SK-N-SH (cell line): ENCODE data around the gene FAM219A. TPM values are rescaled to one million over a fixed set of nuclear protein-coding genes. Genes with fewer than 3 reads are reported as not detected.

Experiments used
- CTCF ChIA-PET: fragments of 300-600, 350-600 bp; formaldehyde crosslinking; extraction: SDS; loops from one replicate; lab custom pipeline; 2021; lab: Yijun Ruan, JAX
- POLR2A ChIA-PET: fragments of 350-600 bp; sonication (Branson Sonifier 250); formaldehyde crosslinking; extraction: SDS; loops from one replicate; lab custom pipeline; 2020; ENCODE audit warnings: antibody characterized with exemption, inconsistent platforms; lab: Yijun Ruan, JAX
- DNase-seq: peaks from one replicate; pipeline ENCODE4 v3.0.0; 2012
- H2AFZ ChIP-seq: fragments of 200-600 bp; sonication (generic); 2 replicates; pipeline ENCODE4 v1.8.1; 2016; ENCODE audit warnings: antibody characterized with exemption, mild to moderate bottlenecking, low read depth
- H3F3A ChIP-seq: fragments of 200-600 bp; sonication (generic); replicated peaks from 2 replicates; pipeline ENCODE3; 2016; ENCODE audit warnings: antibody characterized with exemption, mild to moderate bottlenecking; ENCODE audit not compliant: insufficient read depth
- H3K27ac ChIP-seq, 2 experiments: fragments of 200-500 bp in 1 of 2; fragments of 200-600 bp in 1 of 2; sonication (Bioruptor generic) in 1 of 2; sonication (generic), shearing (Covaris generic) in 1 of 2; 2 replicates each; pipeline versions ENCODE4 v1.5.1 to v1.6.1; 2014 to 2016; ENCODE audit warnings: low read depth in 2 of 2, inconsistent platforms in 1 of 2, low read length in 1 of 2, mild to moderate bottlenecking in 1 of 2, mixed read lengths in 1 of 2
- H3K27me3 ChIP-seq: fragments of 200-600 bp; sonication (generic), shearing (Covaris generic); 2 replicates; pipeline ENCODE4 v1.6.1; 2016; ENCODE audit warnings: mixed run types; ENCODE audit not compliant: insufficient read depth
- H3K36me3 ChIP-seq, 2 experiments: fragments of 200-500 bp in 1 of 2; fragments of 200-600 bp in 1 of 2; sonication (Bioruptor generic) in 1 of 2; sonication (generic) in 1 of 2; replicated peaks in 1 of 2; 2 replicates each; pipeline versions ENCODE3 to v1.5.1; 2014 to 2016; ENCODE audit warnings: low read length in 1 of 2, mild to moderate bottlenecking in 1 of 2; ENCODE audit not compliant: insufficient read depth in 2 of 2, control insufficient read depth in 1 of 2
- H3K4me1 ChIP-seq, 2 experiments: fragments of 200-500 bp in 1 of 2; fragments of 200-600 bp in 1 of 2; sonication (Bioruptor generic) in 1 of 2; sonication (generic), shearing (Covaris generic) in 1 of 2; 2 replicates each; pipeline versions ENCODE4 v1.5.1 to v1.6.1; 2014 to 2016; ENCODE audit warnings: low read depth in 1 of 2, low read length in 1 of 2, mixed run types in 1 of 2; ENCODE audit not compliant: insufficient read depth in 2 of 2, control insufficient read depth in 1 of 2
- H3K4me2 ChIP-seq: fragments of 200-600 bp; sonication (generic), shearing (Covaris generic); 2 replicates; pipeline ENCODE4 v1.6.1; 2017; ENCODE audit warnings: mixed run types
- H3K4me3 ChIP-seq, 2 experiments: fragments of 200-500 bp in 1 of 2; fragments of 200-600 bp in 1 of 2; sonication (Bioruptor generic) in 1 of 2; sonication (generic), shearing (Covaris generic) in 1 of 2; 2 replicates each; pipeline versions ENCODE4 v1.5.1 to v1.8.1; 2014 to 2016; ENCODE audit warnings: low read depth in 2 of 2, inconsistent platforms in 1 of 2, low read length in 1 of 2, mild to moderate bottlenecking in 1 of 2, mixed read lengths in 1 of 2, moderate library complexity in 1 of 2
- H3K79me2 ChIP-seq: fragments of 200-600 bp; sonication (generic); 2 replicates; pipeline ENCODE4 v1.8.1; 2017; ENCODE audit warnings: mild to moderate bottlenecking; ENCODE audit not compliant: insufficient read depth
- H3K9ac ChIP-seq: fragments of 200-600 bp; sonication (generic); 2 replicates; pipeline ENCODE4 v1.6.1; 2017; ENCODE audit warnings: mixed run types
- H3K9me2 ChIP-seq: fragments of 200-600 bp; sonication (generic); 2 replicates; pipeline ENCODE4 v1.6.1; 2017; ENCODE audit warnings: mixed run types
- H3K9me3 ChIP-seq: fragments of 200-600 bp; sonication (generic); 2 replicates; pipeline ENCODE4 v1.6.1; 2017; ENCODE audit warnings: mixed run types, mild to moderate bottlenecking, moderate library complexity
- H4K20me1 ChIP-seq: fragments of 200-600 bp; sonication (generic); 2 replicates; pipeline ENCODE4 v1.6.1; 2017; ENCODE audit warnings: mild to moderate bottlenecking, mixed run types; ENCODE audit not compliant: insufficient read depth
- CTCF ChIP-seq: fragments of 200-600 bp; sonication (generic); IDR thresholded peaks from 2 replicates; pipeline ENCODE4 v1.6.1; 2017; ENCODE audit warnings: antibody characterized with exemption, mild to moderate bottlenecking, moderate library complexity
- JUND ChIP-seq: IDR thresholded peaks from 2 replicates; pipeline ENCODE4 v1.4.0; 2012
- MEF2A ChIP-seq: IDR thresholded peaks from 2 replicates; pipeline ENCODE4 v1.4.0; 2012; ENCODE audit warnings: low read depth, borderline replicate concordance
- NFIC ChIP-seq: IDR thresholded peaks from 2 replicates; pipeline ENCODE4 v1.4.0; 2012; ENCODE audit warnings: borderline replicate concordance
- PBX3 ChIP-seq: IDR thresholded peaks from 2 replicates; pipeline ENCODE4; 2012
- RFX5 ChIP-seq: IDR thresholded peaks from 2 replicates; pipeline ENCODE4 v1.6.1; 2012; ENCODE audit warnings: mild to moderate bottlenecking, improper control_type of control experiment, low read length
- SMC3 ChIP-seq: IDR thresholded peaks from 2 replicates; pipeline ENCODE4 v1.6.1; 2012; ENCODE audit warnings: low read depth, low read length, improper control_type of control experiment
- TAF1 ChIP-seq: IDR thresholded peaks from 2 replicates; pipeline ENCODE4 v1.6.1; 2012; ENCODE audit warnings: low read depth, mild to moderate bottlenecking, low read length, moderate library complexity, borderline replicate concordance
- TEAD4 ChIP-seq: IDR thresholded peaks from 2 replicates; pipeline ENCODE4 v1.4.0; 2012; ENCODE audit warnings: mild to moderate bottlenecking, borderline replicate concordance; ENCODE audit not compliant: insufficient read depth
- WGBS: methylation state at CpG from one replicate; pipeline ENCODE4 v1.1.6; 2017; ENCODE audit warnings: low lambda C conversion rate; 5-methylcytosine and 5-hydroxymethylcytosine counted together
- polyA plus RNA-seq, 3 experiments: library from polyadenylated mRNA; depleted of rRNA; stranded (reverse); fragments of >200 nt; gene quantifications; 2 replicates each; pipeline ENCODE4 v1.2.3, GENCODE V29; 2012

The FAM219A gene
- polyA plus RNA-seq, 1 of the 3 experiments (the other 2 are of a cell fraction), result 15.7 TPM

GRCh38 chr9:34378376-34379060 lies 79.9 kb downstream of the FAM219A start:
- Histone ChIP-seq H3K4me3 (no peak overlapping the region), H3K9ac (no peak overlapping the region), H3F3A (peaks cover 4% of the 10 kb centered on the region), H3K9me2 (no peaks in the 10 kb centered on the region), H2AFZ (no peak overlapping the region), H3K36me3 (no peaks in the 10 kb centered on the region), H3K4me1 (peaks cover 7 to 34% of the 10 kb centered on the region in 2 experiments; a peak in 3 of 4 replicates), H4K20me1 (no peaks in the 10 kb centered on the region), H3K27me3 (no peaks in the 10 kb centered on the region), H3K79me2 (no peaks in the 10 kb centered on the region), H3K4me2 (no peak overlapping the region), H3K27ac (no peak overlapping the region), H3K9me3 (no peaks in the 10 kb centered on the region)
- whole genome bisulfite sequencing, result 78% methylated on average over 3 of the region's 3 CpGs
- ChIA-PET POLR2A (no interaction called here), CTCF (interaction anchor here (0.6 to 8.0 kb wide), 23 partner anchors 12 to 356 kb away, joined by 3 to 149 read pairs (median 4); no protein-coding TSS in a partner anchor)
- TF ChIP-seq JUND, result no peak
- TF ChIP-seq TAF1, result no peak
- TF ChIP-seq NFIC, result no peak
- DNase-seq, result no peak

- H3K79me2 ChIP-seq, result no peaks in the 10 kb centered on the region
- 26% methylated on average over 21 of the region's 21 CpGs for WGBS
- no peak overlapping the region for H3K9ac ChIP-seq
- H2AFZ ChIP-seq, result peak overlapping the region; percentile 89
- H3K27me3 ChIP-seq, result no peaks in the 10 kb centered on the region
- H3K36me3 ChIP-seq, result no peaks in the 10 kb centered on the region
- no peaks in the 10 kb centered on the region for H3K9me2 ChIP-seq
- DNase-seq, result peak; percentile 40
- no peaks in the 10 kb centered on the region for H3K9me3 ChIP-seq
- peak overlapping the region; percentile 83 to 84 for H3K4me3 ChIP-seq
- H3K27ac ChIP-seq, result peak overlapping the region in 1 of 2 experiments; percentile 44; a peak in 1 of 4 replicates
- peaks cover 7 to 40% of the 10 kb centered on the region in 2 experiments; a peak in 3 of 4 replicates for H3K4me1 ChIP-seq
- peak overlapping the region; percentile 94 for H3K4me2 ChIP-seq
- H4K20me1 ChIP-seq, result no peaks in the 10 kb centered on the region
- peaks cover 4% of the 10 kb centered on the region for H3F3A ChIP-seq
- TF ChIP-seq CTCF (no peak), RFX5 (no peak), TAF1 (no peak), SMC3 (no peak), TEAD4 (no peak), MEF2A (no peak), JUND (no peak), PBX3 (no peak)
- TF ChIP-seq, all 33 proteins: peak for 0
- ChIA-PET POLR2A (interaction anchor here (1.8 kb wide), 1 partner anchor 32 kb away, joined by 6 read pairs; no protein-coding TSS in a partner anchor), CTCF (interaction anchor here (0.7 to 8.0 kb wide), 11 partner anchors 12 to 214 kb away, joined by 3 to 149 read pairs (median 4); no protein-coding TSS in a partner anchor)
Measured at GRCh38 chr9:34377404-34377746, 81.0 kb downstream of the FAM219A start.
